IMR-90 (cell line): ENCODE measurements around the gene TNS3. TPM values are rescaled to one million over a fixed set of nuclear protein-coding genes. Genes with fewer than 3 reads are reported as not detected.

Experiments used
- ATAC-seq: fragments of 200-7000 bp; cut with Tn5 transposase; 2 replicates; pipeline ENCODE4 v1.9.1; 2020; ENCODE audit warnings: low read depth, mild to moderate bottlenecking, moderate library complexity
- BruUV-seq: library from RNA; stranded (reverse); fragments of 400-500 nt; replicated peaks from 2 replicates; lab custom pipeline; 2021; lab: Mats Ljungman, UMichigan
- CTCF ChIA-PET: fragments of 300-600 bp; formaldehyde crosslinking; extraction: SDS; loops from one replicate; lab custom pipeline; 2021; ENCODE audit warnings: antibody characterized with exemption; lab: Yijun Ruan, JAX
- POLR2A ChIA-PET: fragments of 300-600 bp; sonication (Branson Sonifier 250); formaldehyde crosslinking; loops from one replicate; lab custom pipeline; 2022; ENCODE audit warnings: antibody characterized with exemption; ENCODE audit not compliant: unreplicated experiment; lab: Charles Lee
- DNase-seq: peaks from one replicate; pipeline ENCODE4 v3.0.0; 2013
- H2AFZ ChIP-seq: replicated peaks from 2 replicates; pipeline ENCODE3; 2013; ENCODE audit warnings: low read length, mild to moderate bottlenecking; ENCODE audit not compliant: poor library complexity
- H2AK5ac ChIP-seq: 2 replicates; pipeline ENCODE4 v1.6.1; 2013; ENCODE audit warnings: low read depth, low read length, inconsistent platforms
- H2AK9ac ChIP-seq: replicated peaks from 2 replicates; pipeline ENCODE3; 2013; ENCODE audit warnings: mild to moderate bottlenecking, low read depth, low read length, moderate library complexity; ENCODE audit not compliant: poor library complexity
- H2BK120ac ChIP-seq: 2 replicates; pipeline ENCODE4 v1.6.1; 2013; ENCODE audit warnings: low read depth, low read length, inconsistent platforms
- H2BK15ac ChIP-seq: 3 replicates; pipeline ENCODE4 v1.6.1; 2013; ENCODE audit warnings: low read depth, low read length, inconsistent platforms
- H2BK20ac ChIP-seq: 2 replicates; pipeline ENCODE4 v1.6.1; 2013; ENCODE audit warnings: low read depth, mild to moderate bottlenecking, inconsistent platforms, low read length, moderate library complexity
- H2BK5ac ChIP-seq: 2 replicates; pipeline ENCODE4 v1.6.1; 2013; ENCODE audit warnings: mild to moderate bottlenecking, low read depth, low read length, inconsistent platforms; ENCODE audit not compliant: poor library complexity, severe bottlenecking
- H3K14ac ChIP-seq: replicated peaks from 2 replicates; pipeline ENCODE4 v1.6.1; 2013; ENCODE audit warnings: low read depth, low read length, inconsistent platforms
- H3K18ac ChIP-seq: 2 replicates; pipeline ENCODE4 v1.6.1; 2013; ENCODE audit warnings: low read depth, low read length, control low read depth
- H3K23ac ChIP-seq: 2 replicates; pipeline ENCODE4 v1.6.1; 2013; ENCODE audit warnings: low read depth, low read length, inconsistent platforms
- H3K27ac ChIP-seq: 2 replicates; pipeline ENCODE4 v1.5.1; 2013; ENCODE audit warnings: mild to moderate bottlenecking, control low read depth, low read length; ENCODE audit not compliant: insufficient read depth
- H3K27me3 ChIP-seq: 2 replicates; pipeline ENCODE4 v1.6.1; 2013; ENCODE audit warnings: low read length; ENCODE audit not compliant: control insufficient read depth, insufficient read depth
- H3K36me3 ChIP-seq: 2 replicates; pipeline ENCODE4 v1.6.1; 2013; ENCODE audit warnings: low read length, mixed read lengths; ENCODE audit not compliant: control insufficient read depth, insufficient read depth
- H3K4ac ChIP-seq: 2 replicates; pipeline ENCODE4 v1.6.1; 2013; ENCODE audit warnings: low read depth, low read length, inconsistent platforms
- H3K4me1 ChIP-seq: 2 replicates; pipeline ENCODE4 v1.6.1; 2013; ENCODE audit warnings: low read length, mixed read lengths; ENCODE audit not compliant: control insufficient read depth, insufficient read depth
- H3K4me2 ChIP-seq: 2 replicates; pipeline ENCODE4 v1.6.1; 2013; ENCODE audit warnings: low read depth, mild to moderate bottlenecking, control low read depth, low read length, moderate library complexity
- H3K4me3 ChIP-seq: 2 replicates; pipeline ENCODE4 v1.5.1; 2013; ENCODE audit warnings: low read depth, mild to moderate bottlenecking, control low read depth, low read length, moderate library complexity; ENCODE audit not compliant: insufficient read depth
- H3K56ac ChIP-seq: 2 replicates; pipeline ENCODE4 v1.6.1; 2013; ENCODE audit warnings: low read length, inconsistent platforms; ENCODE audit not compliant: insufficient read depth; ENCODE audit errors: extremely low read depth
- H3K79me1 ChIP-seq, 2 experiments: 2 replicates each; pipeline ENCODE4 v1.6.1; 2013; ENCODE audit warnings: low read length in 2 of 2, inconsistent platforms in 1 of 2, low read depth in 1 of 2
- H3K9ac ChIP-seq: 2 replicates; pipeline ENCODE4 v1.6.1; 2013; ENCODE audit warnings: low read depth, low read length, control low read depth
- H3K9me1 ChIP-seq: 2 replicates; pipeline ENCODE4 v1.6.1; 2013; ENCODE audit warnings: low read length, inconsistent platforms; ENCODE audit not compliant: insufficient read depth
- H3K9me3 ChIP-seq: 2 replicates; pipeline ENCODE4 v1.6.1; 2013; ENCODE audit warnings: low read length; ENCODE audit not compliant: control insufficient read depth, insufficient read depth
- H4K20me1 ChIP-seq: 2 replicates; pipeline ENCODE4 v1.6.1; 2013; ENCODE audit warnings: low read length, inconsistent platforms; ENCODE audit not compliant: insufficient read depth
- H4K5ac ChIP-seq: 2 replicates; pipeline ENCODE4 v1.6.1; 2013; ENCODE audit warnings: mild to moderate bottlenecking, low read depth, low read length, control low read depth
- H4K8ac ChIP-seq, 2 experiments: 2 replicates each; pipeline ENCODE4 v1.6.1; 2013; ENCODE audit warnings: low read depth in 2 of 2, low read length in 2 of 2, control low read depth in 1 of 2, inconsistent platforms in 1 of 2
- H4K91ac ChIP-seq: 2 replicates; pipeline ENCODE4 v1.6.1; 2013; ENCODE audit warnings: low read depth, low read length, inconsistent platforms; ENCODE audit not compliant: insufficient read depth
- BHLHE40 ChIP-seq: fragments of 150-350 bp; IDR thresholded peaks from 2 replicates; pipeline ENCODE4 v1.6.1; 2016; ENCODE audit warnings: mild to moderate bottlenecking, low read depth, low read length
- CHD1 ChIP-seq: IDR thresholded peaks from 2 replicates; pipeline ENCODE4 v1.6.1; 2012; ENCODE audit warnings: low read depth, low read length, improper control_type of control experiment
- CTCF ChIP-seq: conservative IDR thresholded peaks from 2 replicates; pipeline ENCODE4 v1.5.1; 2012; ENCODE audit warnings: mild to moderate bottlenecking, low read depth, low read length, improper control_type of control experiment
- ELK1 ChIP-seq: fragments of 150-350 bp; IDR thresholded peaks from 2 replicates; pipeline ENCODE4 v1.6.1; 2016; ENCODE audit warnings: low read depth, mild to moderate bottlenecking, low read length, moderate library complexity, borderline replicate concordance
- FOS ChIP-seq: fragments of 150-350 bp; IDR thresholded peaks from 2 replicates; pipeline ENCODE4 v1.6.1; 2016; ENCODE audit warnings: low read depth, low read length
- MAFK ChIP-seq: IDR thresholded peaks from 2 replicates; pipeline ENCODE4 v1.6.1; 2012; ENCODE audit warnings: low read depth, low read length, improper control_type of control experiment
- MAZ ChIP-seq: IDR thresholded peaks from 2 replicates; pipeline ENCODE4 v1.6.1; 2012; ENCODE audit warnings: low read depth, mild to moderate bottlenecking, low read length, improper control_type of control experiment, moderate library complexity, borderline replicate concordance
- MXI1 ChIP-seq: IDR thresholded peaks from 2 replicates; pipeline ENCODE4 v1.6.1; 2012; ENCODE audit warnings: low read depth, mild to moderate bottlenecking, low read length, moderate library complexity, borderline replicate concordance
- NFE2L2 ChIP-seq: fragments of 150-350 bp; IDR thresholded peaks from 2 replicates; pipeline ENCODE4 v1.6.1; 2016; ENCODE audit warnings: low read depth, mild to moderate bottlenecking, low read length
- POLR2A ChIP-seq: IDR thresholded peaks from 2 replicates; pipeline ENCODE4 v1.6.1; 2012; ENCODE audit warnings: mild to moderate bottlenecking, low read depth, low read length
- RCOR1 ChIP-seq: IDR thresholded peaks from 2 replicates; pipeline ENCODE4 v1.6.1; 2012; ENCODE audit warnings: mild to moderate bottlenecking, low read length, improper control_type of control experiment; ENCODE audit not compliant: insufficient replicate concordance
- SMC3 ChIP-seq: fragments of 150-350 bp; IDR thresholded peaks from 2 replicates; pipeline ENCODE4 v1.6.1; 2016; ENCODE audit warnings: low read depth, mild to moderate bottlenecking, antibody characterized with exemption, low read length, moderate library complexity
- WGBS, 2 experiments: methylation state at CpG; one replicate each; pipeline versions ENCODE4 v1.1.5 to v1.1.7; 2013; ENCODE audit warnings: missing lambda C conversion rate in 2 of 2; ENCODE audit not compliant: insufficient read length in 1 of 2; ENCODE audit errors: extremely low coverage in 2 of 2; 5-methylcytosine and 5-hydroxymethylcytosine counted together
- dilution Hi-C: fragments of 300-500 bp; cut with HindIII; formaldehyde crosslinking; loops from one replicate; pipeline ENCODE4 v1.14.3; 2018; ENCODE audit warnings: low sequenced_read_pairs; ENCODE audit not compliant: unreplicated experiment
- in situ Hi-C: fragments of 300-500 bp; cut with MboI; formaldehyde crosslinking; loops from 3 replicates; pipeline ENCODE4 v1.14.3; 2019; ENCODE audit warnings: low sequenced_read_pairs, inconsistent platforms, mixed read lengths
- intact Hi-C: fragments of 100-400 bp; cut with micrococcal nuclease; formaldehyde crosslinking; loops from 2 replicates; pipeline ENCODE4 v1.10.0; 2022
- polyA plus RNA-seq, 3 experiments: library from polyadenylated mRNA; depleted of rRNA; stranded (reverse); fragments of >200 nt; gene quantifications; 2 replicates each; pipeline ENCODE4 v1.2.3, GENCODE V29; 2012; ENCODE audit warnings: low replicate concordance in 1 of 3
- total RNA-seq: library from RNA; depleted of rRNA; stranded (reverse); fragments of >200 nt; gene quantifications from 2 replicates; pipeline ENCODE4 v1.2.3, GENCODE V29; 2012
- TF ChIP-seq, protein P1 (sequence below): fragments of 150-350 bp; IDR thresholded peaks from 2 replicates; pipeline ENCODE4 v1.6.1; 2017; ENCODE audit warnings: mild to moderate bottlenecking, antibody characterized with exemption, low read length, low read depth

The TNS3 gene
- total and polyA plus RNA-seq, 2 of the 4 experiments (the other 2 are of a cell fraction) = 64.3 to 79.2 TPM

DNA sequence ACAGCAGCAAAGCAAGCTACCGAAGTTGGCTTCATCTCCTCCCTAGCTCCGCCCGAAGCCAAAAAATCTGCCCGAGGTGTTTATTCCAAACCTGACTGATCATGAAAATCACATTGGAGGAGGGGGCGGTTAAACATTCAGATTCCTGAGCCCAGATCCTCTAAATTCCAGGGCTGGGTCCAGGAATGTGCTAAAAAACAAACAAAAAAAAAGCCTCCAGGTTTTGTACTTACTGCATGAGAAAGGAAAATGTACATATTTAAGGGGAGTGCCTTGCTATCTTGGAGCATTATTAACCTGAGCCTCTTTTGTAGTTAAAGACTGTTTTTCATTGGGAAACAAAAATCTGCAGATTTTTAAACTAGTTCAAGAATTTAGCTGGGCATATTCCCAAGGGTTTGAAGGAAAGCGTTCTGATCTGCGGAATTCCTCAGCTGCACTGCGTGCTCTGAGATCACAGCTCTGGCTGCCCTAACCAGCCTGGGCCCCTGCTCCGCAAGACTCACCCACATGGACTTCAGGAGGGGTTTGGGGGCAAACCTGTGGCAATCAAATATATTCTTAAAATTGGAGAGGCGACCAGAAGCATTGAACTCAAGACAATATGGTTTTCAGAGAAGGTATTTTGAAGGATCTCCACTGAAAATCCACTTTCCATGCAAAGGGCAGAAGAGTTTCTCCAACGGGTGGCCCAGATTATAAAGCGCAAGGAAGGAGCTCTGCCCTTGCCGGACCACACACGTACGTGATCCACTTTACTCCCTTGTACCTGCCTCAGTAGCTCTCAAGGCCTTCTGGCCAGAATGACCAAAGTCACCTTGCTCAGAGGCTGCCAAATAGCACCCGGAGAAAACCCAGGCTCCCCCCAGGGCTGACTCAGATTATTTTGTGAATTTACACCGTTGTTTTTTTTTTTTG lies 10.0 kb upstream of the TNS3 start:
- peak overlapping the region; percentile 91 for H3K23ac ChIP-seq
- no peaks in the 10 kb centered on the region for H3K27me3 ChIP-seq
- WGBS, 2 experiments = 15% methylated on average over 5 of the region's 17 CpGs; no CpG with 5 or more reads in 1 of the 2 experiments
- peak overlapping the region; percentile 98 for H4K91ac ChIP-seq
- peak overlapping the region; percentile 64 for H2AFZ ChIP-seq
- H2BK15ac ChIP-seq = peak overlapping the region; percentile 93
- ChIA-PET POLR2A (interaction anchor here (0.6 kb wide), 2 partner anchors 9 to 18 kb away, joined by 3 read pairs; no protein-coding TSS in a partner anchor), CTCF (no interaction called here)
- peak overlapping the region; percentile 42 for H3K9ac ChIP-seq
- H2BK120ac ChIP-seq = peak overlapping the region; percentile 96
- H3K36me3 ChIP-seq = no peaks in the 10 kb centered on the region
- H3K56ac ChIP-seq = peak overlapping the region; percentile 94; the same call in 1 of the 2 replicates
- H4K20me1 ChIP-seq = no peaks in the 10 kb centered on the region
- H3K4me2 ChIP-seq = peak overlapping the region; percentile 42
- peak overlapping the region; percentile 81 for H3K27ac ChIP-seq
- intact Hi-C loops (no loop called here), dilution Hi-C loops (no loop called here), in situ Hi-C loops (no loop called here)
- peak overlapping the region; percentile 83 for H3K18ac ChIP-seq
- peak overlapping the region; percentile 57 for H2AK9ac ChIP-seq
- BruUV-seq = no TSS peak
- peak overlapping the region; percentile 84 for H2BK5ac ChIP-seq
- peak overlapping the region; percentile 82 for H3K14ac ChIP-seq
- H4K8ac ChIP-seq = peak overlapping the region; percentile 90 to 98
- DNase-seq (peak; percentile 81), ATAC-seq (peak; percentile 87)
- H3K4me1 ChIP-seq = peaks cover 13% of the 10 kb centered on the region
- H3K9me1 ChIP-seq = peaks cover 6% of the 10 kb centered on the region
- peak overlapping the region; percentile 93 for H3K4ac ChIP-seq
- peaks cover 6% of the 10 kb centered on the region for H3K9me3 ChIP-seq
- peaks cover 0 to 4% of the 10 kb centered on the region in 2 experiments; a peak in 1 of 4 replicates for H3K79me1 ChIP-seq
- peak overlapping the region; percentile 92 for H2BK20ac ChIP-seq
- peak overlapping the region; percentile 93 for H2AK5ac ChIP-seq
- no peak overlapping the region for H3K4me3 ChIP-seq
- H4K5ac ChIP-seq = peak overlapping the region; percentile 85
- TF ChIP-seq MXI1 (no peak), RCOR1 (no peak), CTCF (no peak), SMC3 (no peak), FOS (no peak), BHLHE40 (no peak), MAFK (no peak), ELK1 (no peak), POLR2A (no peak), NFE2L2 (no peak), CHD1 (no peak), MAZ (no peak)
- TF ChIP-seq, protein P1, sequence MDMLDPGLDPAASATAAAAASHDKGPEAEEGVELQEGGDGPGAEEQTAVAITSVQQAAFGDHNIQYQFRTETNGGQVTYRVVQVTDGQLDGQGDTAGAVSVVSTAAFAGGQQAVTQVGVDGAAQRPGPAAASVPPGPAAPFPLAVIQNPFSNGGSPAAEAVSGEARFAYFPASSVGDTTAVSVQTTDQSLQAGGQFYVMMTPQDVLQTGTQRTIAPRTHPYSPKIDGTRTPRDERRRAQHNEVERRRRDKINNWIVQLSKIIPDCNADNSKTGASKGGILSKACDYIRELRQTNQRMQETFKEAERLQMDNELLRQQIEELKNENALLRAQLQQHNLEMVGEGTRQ = no peak
